ENCODE data around the gene TNKS2. TPM values are rescaled to one million over a fixed set of nuclear protein-coding genes. Genes with fewer than 3 reads are reported as not detected.

Gene TNKS2
- 15.4 to 22.3 TPM (median 20.5 TPM) in 5 replicates for total RNA-seq (2022; extraction: Qiagen RNA extraction)

DNA sequence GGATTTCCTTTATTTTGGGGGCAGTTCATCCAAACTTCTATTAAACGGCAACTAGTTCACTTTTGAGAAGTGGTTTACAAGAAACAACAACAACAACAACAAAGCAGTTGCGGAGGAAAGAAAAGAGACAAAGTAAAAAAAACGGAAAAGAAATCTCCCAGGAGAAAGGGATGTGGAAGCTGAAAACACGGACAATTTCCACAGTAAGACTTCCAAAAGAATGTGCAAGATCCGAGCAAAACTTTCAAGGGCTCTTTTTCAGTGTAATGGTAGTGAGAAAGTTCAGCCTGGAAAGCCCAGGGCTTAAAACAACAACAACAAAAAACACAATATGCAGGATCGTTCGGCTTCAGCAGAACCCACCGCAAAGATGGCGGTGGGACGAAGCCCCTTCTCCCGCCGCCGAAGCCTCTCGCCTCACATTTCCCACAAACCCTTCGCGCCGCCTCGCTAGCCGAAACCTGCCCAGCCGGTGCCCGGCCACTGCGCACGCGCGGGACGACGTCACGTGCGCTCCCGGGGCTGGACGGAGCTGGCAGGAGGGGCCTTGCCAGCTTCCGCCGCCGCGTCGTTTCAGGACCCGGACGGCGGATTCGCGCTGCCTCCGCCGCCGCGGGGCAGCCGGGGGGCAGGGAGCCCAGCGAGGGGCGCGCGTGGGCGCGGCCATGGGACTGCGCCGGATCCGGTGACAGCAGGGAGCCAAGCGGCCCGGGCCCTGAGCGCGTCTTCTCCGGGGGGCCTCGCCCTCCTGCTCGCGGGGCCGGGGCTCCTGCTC, at the start of gene TNKS2:
TSS of gene TNKS2 (plus strand) at position 553 of the 775 bp plus-strand sequence. CDS start 265 bp downstream, outside the sequence.

GRCh38 chr10:91909117-91909677, 111.0 kb downstream of the TNKS2 start, which contains the start of gene FGFBP3:
FGFBP3 (minus strand) TSS chr10:91909486; CDS start chr10:91908969, 517 bp downstream.

Other genes with a start within 250 kb of the TNKS2 start
- gene PPP1R3C, start 165.4 kb upstream of the TNKS2 start, total RNA-seq (2022; extraction: Qiagen RNA extraction) = 17.2 to 22.9 TPM (median 20.4 TPM) in 5 replicates
- 1.7 to 3.0 TPM (median 2.7 TPM) in 5 replicates for gene FGFBP3, start 111.1 kb downstream of the TNKS2 start, total RNA-seq (2022; extraction: Qiagen RNA extraction)
- gene BTAF1, start 125.3 kb downstream of the TNKS2 start, total RNA-seq (2022; extraction: Qiagen RNA extraction) = 10.3 to 14.2 TPM (median 13.2 TPM) in 5 replicates

Data from A549 treated with CORT108297 at 1 μM for 4 hours (cell line).